Medulla oblongata (tissue), 1 donor: ENCODE results near the gene CCDC154.
"Not testable (repeated sequence)": the region's sequence is repeated elsewhere in the genome, so short reads cannot be mapped to it uniquely, and the experiment has no call there.

Source experiments
- DNase-seq: peaks from one replicate; pipeline ENCODE4 v3.0.0-alpha.2; 2015; ENCODE audit errors: extremely low spot score

CCDC154 gene

GRCh38 chr16:1474082-1474795 is 29.9 kb upstream of the CCDC154 start:
- DNase-seq: no peak

- no peak for DNase-seq
These were observed 28.6 kb upstream of the CCDC154 start for GRCh38 chr16:1472974-1473373.

GRCh38 chr16:1471569-1472194 is 27.3 kb upstream of the CCDC154 start:
- no peak for DNase-seq

- no peak for DNase-seq
These were observed 26.3 kb upstream of the CCDC154 start for GRCh38 chr16:1470481-1471251.

GRCh38 chr16:1469693-1470201 is 25.4 kb upstream of the CCDC154 start:
- no peak for DNase-seq

- DNase-seq: not testable (repeated sequence)
These were observed 24.8 kb upstream of the CCDC154 start for GRCh38 chr16:1469141-1469540.

GRCh38 chr16:1468426-1468810 is 24.1 kb upstream of the CCDC154 start:
- no peak for DNase-seq

- DNase-seq: no peak
These were observed 22.7 kb upstream of the CCDC154 start for GRCh38 chr16:1466968-1467521.

- DNase-seq: no peak
These were observed 21.7 kb upstream of the CCDC154 start for GRCh38 chr16:1466054-1466453.

GRCh38 chr16:1465567-1465915 is 21.2 kb upstream of the CCDC154 start:
- no peak for DNase-seq

GRCh38 chr16:1464894-1465566 is 20.7 kb upstream of the CCDC154 start:
- DNase-seq: no peak

GRCh38 chr16:1464196-1464893 is 20.0 kb upstream of the CCDC154 start:
- DNase-seq: no peak

GRCh38 chr16:1461146-1461545 is 16.8 kb upstream of the CCDC154 start:
- DNase-seq: no peak

- no peak for DNase-seq
These were observed 16.3 kb upstream of the CCDC154 start for GRCh38 chr16:1460602-1461138.

- no peak for DNase-seq
These were observed 15.6 kb upstream of the CCDC154 start for GRCh38 chr16:1459967-1460366.

- no peak for DNase-seq
These were observed 14.6 kb upstream of the CCDC154 start for GRCh38 chr16:1458977-1459341.

GRCh38 chr16:1458336-1458976 is 14.1 kb upstream of the CCDC154 start:
- DNase-seq: no peak

GRCh38 chr16:1457489-1458245 is 13.3 kb upstream of the CCDC154 start:
- no peak for DNase-seq

GRCh38 chr16:1456951-1457350 is 12.6 kb upstream of the CCDC154 start:
- no peak for DNase-seq
